HepG2 (cell line): ENCODE measurements around the gene HES7. TPM values are rescaled to one million over a fixed set of nuclear protein-coding genes. Genes with fewer than 3 reads are reported as not detected.

ENCODE experiments used
- BRCA1 ChIP-seq: sonication (generic); formaldehyde crosslinking; IDR thresholded peaks from 2 replicates; pipeline ENCODE4 v1.4.0; 2020; ENCODE audit warnings: missing genetic modification reagents
- HMGXB3 ChIP-seq: sonication (generic); formaldehyde crosslinking; IDR thresholded peaks from 2 replicates; pipeline ENCODE4 v1.4.0; 2020; ENCODE audit warnings: missing genetic modification reagents, borderline replicate concordance
- KMT2A ChIP-seq: sonication (generic); formaldehyde crosslinking; IDR thresholded peaks from 2 replicates; pipeline ENCODE4 v1.4.0; 2020; ENCODE audit warnings: missing genetic modification reagents
- NR2F2 ChIP-seq: IDR thresholded peaks from 2 replicates; pipeline ENCODE4 v1.6.1; 2012; ENCODE audit warnings: low read depth, inconsistent platforms, borderline replicate concordance
- PHB2 ChIP-seq: fragments of 450-650 bp; IDR thresholded peaks from 2 replicates; pipeline ENCODE4 v1.6.1; 2018; ENCODE audit not compliant: partially characterized antibody
- PTBP1 ChIP-seq: fragments of 200-400 bp; formaldehyde crosslinking; IDR thresholded peaks from 2 replicates; pipeline ENCODE4 v1.6.1; 2018; ENCODE audit warnings: low read length, low read depth; ENCODE audit not compliant: poor library complexity, severe bottlenecking
- RFXANK ChIP-seq: IDR thresholded peaks from 2 replicates; pipeline ENCODE4 v1.6.1; 2016
- SAP130 ChIP-seq: IDR thresholded peaks from 2 replicates; pipeline ENCODE4 v1.6.1; 2016; ENCODE audit warnings: low read depth
- SATB2 ChIP-seq: sonication (generic); formaldehyde crosslinking; IDR thresholded peaks from 2 replicates; pipeline ENCODE4 v1.5.0; 2020; ENCODE audit warnings: missing genetic modification reagents
- SMC3 ChIP-seq: IDR thresholded peaks from 2 replicates; pipeline ENCODE4 v1.6.1; 2011; ENCODE audit warnings: low read length, improper control_type of control experiment
- TBX3 ChIP-seq: fragments of 450-650 bp; IDR thresholded peaks from 2 replicates; pipeline ENCODE4 v1.6.1; 2017; ENCODE audit warnings: antibody characterized with exemption, mild to moderate bottlenecking, inconsistent platforms, borderline replicate concordance
- ZBTB21 ChIP-seq: sonication (generic); formaldehyde crosslinking; IDR thresholded peaks from 2 replicates; pipeline ENCODE4 v1.4.0; 2020; ENCODE audit warnings: missing genetic modification reagents
- ZBTB38 ChIP-seq: sonication (generic); formaldehyde crosslinking; IDR thresholded peaks from 2 replicates; pipeline ENCODE4 v1.5.1; 2020; ENCODE audit warnings: mild to moderate bottlenecking, missing genetic modification reagents
- ZFAT ChIP-seq: sonication (generic); formaldehyde crosslinking; conservative IDR thresholded peaks from 2 replicates; pipeline ENCODE4 v1.8.1; 2023; ENCODE audit warnings: missing genetic modification reagents, inconsistent platforms
- ZNF605 ChIP-seq: sonication (generic); formaldehyde crosslinking; IDR thresholded peaks from 2 replicates; pipeline ENCODE4 v1.8.0; 2022; ENCODE audit warnings: mild to moderate bottlenecking, missing genetic modification reagents
- polyA plus RNA-seq, 8 experiments: library from polyadenylated mRNA; depleted of rRNA in 3 of 8; stranded (reverse) in 7 of 8; unstranded in 1 of 8; fragments of >200 nt; fragmentation: Illumina TruSeq in 4 of 8; extraction: Trizol in 4 of 8; gene quantifications; 2 replicates each; pipeline versions ENCODE4 v1.2.1 to v1.2.3, GENCODE V29; 2011 to 2016; ENCODE audit warnings: low read depth in 4 of 8, missing spikeins in 1 of 8, mixed read lengths in 1 of 8; ENCODE audit not compliant: insufficient read depth in 1 of 8
- total RNA-seq, 5 experiments: library from RNA; depleted of rRNA; stranded (reverse); fragments of >200 nt; fragmentation: Illumina TruSeq; extraction: Trizol; gene quantifications; 2 replicates each; pipeline ENCODE4 v1.2.3, GENCODE V29; 2016; ENCODE audit warnings: low read depth in 1 of 5
- TF ChIP-seq, protein P1 (sequence below): sonication (generic); formaldehyde crosslinking; IDR thresholded peaks from 2 replicates; pipeline ENCODE4 v1.4.0; 2020; ENCODE audit warnings: mild to moderate bottlenecking, low read depth, missing genetic modification reagents
- TF ChIP-seq, protein P2 (sequence below): sonication (generic); formaldehyde crosslinking; IDR thresholded peaks from 2 replicates; pipeline ENCODE4 v1.5.0; 2020; ENCODE audit warnings: missing genetic modification reagents
- TF ChIP-seq, protein P3 (sequence below): sonication (generic); formaldehyde crosslinking; IDR thresholded peaks from 2 replicates; pipeline ENCODE4 v1.4.0; 2020; ENCODE audit warnings: missing genetic modification reagents, low read depth, mild to moderate bottlenecking, borderline replicate concordance
- TF ChIP-seq, protein P4 (sequence below): sonication (generic); formaldehyde crosslinking; IDR thresholded peaks from 2 replicates; pipeline ENCODE4 v1.4.0; 2020; ENCODE audit warnings: missing genetic modification reagents

Gene HES7
- total and polyA plus RNA-seq, 2 of the 13 experiments (the other 11 are each of a cell fraction or from before 2014, with no cell fraction given): not detected

- TF ChIP-seq, protein P1, sequence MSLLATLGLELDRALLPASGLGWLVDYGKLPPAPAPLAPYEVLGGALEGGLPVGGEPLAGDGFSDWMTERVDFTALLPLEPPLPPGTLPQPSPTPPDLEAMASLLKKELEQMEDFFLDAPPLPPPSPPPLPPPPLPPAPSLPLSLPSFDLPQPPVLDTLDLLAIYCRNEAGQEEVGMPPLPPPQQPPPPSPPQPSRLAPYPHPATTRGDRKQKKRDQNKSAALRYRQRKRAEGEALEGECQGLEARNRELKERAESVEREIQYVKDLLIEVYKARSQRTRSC (CRISPR knock-in tag): no peak
- TF ChIP-seq KMT2A (CRISPR knock-in tag) (peak; percentile 38; the same call in 1 of the 2 replicates), NR2F2 (no peak), ZBTB38 (peak; percentile 69), RFXANK (CRISPR knock-in tag) (no peak), PHB2 (no peak), SAP130 (CRISPR knock-in tag) (peak; percentile 82), SMC3 (no peak), ZBTB21 (CRISPR knock-in tag) (no peak), ZFAT (no peak), HMGXB3 (CRISPR knock-in tag) (no peak), TBX3 (no peak), PTBP1 (no peak), ZNF605 (no peak), BRCA1 (CRISPR knock-in tag) (no peak), SATB2 (CRISPR knock-in tag) (no peak)
- TF ChIP-seq, protein P2, sequence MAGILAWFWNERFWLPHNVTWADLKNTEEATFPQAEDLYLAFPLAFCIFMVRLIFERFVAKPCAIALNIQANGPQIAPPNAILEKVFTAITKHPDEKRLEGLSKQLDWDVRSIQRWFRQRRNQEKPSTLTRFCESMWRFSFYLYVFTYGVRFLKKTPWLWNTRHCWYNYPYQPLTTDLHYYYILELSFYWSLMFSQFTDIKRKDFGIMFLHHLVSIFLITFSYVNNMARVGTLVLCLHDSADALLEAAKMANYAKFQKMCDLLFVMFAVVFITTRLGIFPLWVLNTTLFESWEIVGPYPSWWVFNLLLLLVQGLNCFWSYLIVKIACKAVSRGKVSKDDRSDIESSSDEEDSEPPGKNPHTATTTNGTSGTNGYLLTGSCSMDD (CRISPR knock-in tag): no peak
- TF ChIP-seq, protein P3, sequence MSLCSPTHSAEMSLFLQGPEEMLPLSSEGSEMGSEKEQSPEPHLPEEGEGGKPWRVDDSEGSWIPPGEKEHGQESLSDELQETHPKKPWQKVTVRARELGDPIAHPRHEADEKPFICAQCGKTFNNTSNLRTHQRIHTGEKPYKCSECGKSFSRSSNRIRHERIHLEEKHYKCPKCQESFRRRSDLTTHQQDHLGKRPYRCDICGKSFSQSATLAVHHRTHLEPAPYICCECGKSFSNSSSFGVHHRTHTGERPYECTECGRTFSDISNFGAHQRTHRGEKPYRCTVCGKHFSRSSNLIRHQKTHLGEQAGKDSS: peak; percentile 32; the same call in 1 of the 2 replicates
- TF ChIP-seq, protein P4, sequence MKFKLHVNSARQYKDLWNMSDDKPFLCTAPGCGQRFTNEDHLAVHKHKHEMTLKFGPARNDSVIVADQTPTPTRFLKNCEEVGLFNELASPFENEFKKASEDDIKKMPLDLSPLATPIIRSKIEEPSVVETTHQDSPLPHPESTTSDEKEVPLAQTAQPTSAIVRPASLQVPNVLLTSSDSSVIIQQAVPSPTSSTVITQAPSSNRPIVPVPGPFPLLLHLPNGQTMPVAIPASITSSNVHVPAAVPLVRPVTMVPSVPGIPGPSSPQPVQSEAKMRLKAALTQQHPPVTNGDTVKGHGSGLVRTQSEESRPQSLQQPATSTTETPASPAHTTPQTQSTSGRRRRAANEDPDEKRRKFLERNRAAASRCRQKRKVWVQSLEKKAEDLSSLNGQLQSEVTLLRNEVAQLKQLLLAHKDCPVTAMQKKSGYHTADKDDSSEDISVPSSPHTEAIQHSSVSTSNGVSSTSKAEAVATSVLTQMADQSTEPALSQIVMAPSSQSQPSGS: no peak
These were observed 2.1 kb downstream of the HES7 start (continued) for GRCh38 chr17:8121681-8122421.
